Hypothalamus (tissue), 51 donors: ENCODE data around the gene MEGF10.

Experiments
- DNase-seq, 51 donors: peaks; one replicate each; lab custom pipeline; 2025; lab: John Stamatoyannopoulos, UW

The MEGF10 gene

DNA sequence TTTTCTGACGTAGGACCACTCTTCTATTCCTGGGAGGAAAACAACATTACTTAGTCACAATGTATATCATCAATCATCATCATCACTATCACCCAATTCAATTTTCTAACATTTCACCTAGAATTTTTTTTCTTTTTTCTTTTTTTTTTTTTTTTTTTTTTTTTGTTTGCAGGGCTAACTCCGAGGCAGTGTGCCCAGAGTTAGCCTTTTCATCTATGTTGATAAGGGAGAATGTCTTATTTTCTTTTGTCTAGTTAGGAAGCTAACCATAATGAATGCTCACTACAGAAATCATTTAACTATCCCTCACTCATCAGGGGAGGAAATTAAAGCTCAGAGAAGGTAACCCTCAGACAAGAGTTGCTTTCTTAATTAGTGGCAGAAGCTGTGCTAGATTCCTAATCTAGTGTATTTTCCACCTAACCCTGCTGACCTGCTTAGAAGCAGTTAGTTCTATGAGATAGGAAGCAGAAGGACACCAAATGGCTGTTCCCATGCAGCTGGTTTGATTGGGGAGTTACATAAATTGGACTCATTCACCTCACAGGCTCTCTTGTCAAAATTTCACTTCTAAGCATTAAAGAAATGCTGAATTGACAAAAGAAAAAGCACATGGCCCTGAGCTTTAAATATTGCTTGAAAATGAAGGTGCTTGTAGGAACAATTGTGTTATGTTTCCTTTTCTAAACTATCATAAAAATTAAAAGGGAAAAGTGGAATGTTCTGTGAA is 218.2 kb downstream of the MEGF10 start:
- DNase-seq = no peak
